Liver (tissue), 3 donors: ENCODE results near the gene NDUFA12.

Source experiments
- EGR1 ChIP-seq, 2 donors: IDR thresholded peaks; 2 replicates each; pipeline ENCODE4 v1.6.1; 2016 to 2018; ENCODE audit warnings: antibody characterized with exemption in 2 of 2, low read depth in 2 of 2
- RAD21 ChIP-seq, 2 donors: IDR thresholded peaks; 2 replicates each; pipeline ENCODE4 v1.6.1; 2016; ENCODE audit warnings: antibody characterized with exemption in 2 of 2, mild to moderate bottlenecking in 2 of 2
- RXRA ChIP-seq, 2 donors: IDR thresholded peaks; 2 replicates each; pipeline ENCODE4 v1.6.1; 2017 to 2018; ENCODE audit warnings: antibody characterized with exemption in 2 of 2, mild to moderate bottlenecking in 1 of 2
- TAF1 ChIP-seq: conservative IDR thresholded peaks from 2 replicates; pipeline ENCODE4 v1.6.1; 2016; ENCODE audit warnings: antibody characterized with exemption, mild to moderate bottlenecking
- YY1 ChIP-seq: IDR thresholded peaks from 2 replicates; pipeline ENCODE4 v1.6.1; 2016; ENCODE audit warnings: antibody characterized with exemption, mild to moderate bottlenecking
- TF ChIP-seq, protein P1 (sequence below): fragments of 150-350 bp; IDR thresholded peaks from 2 replicates; pipeline ENCODE4 v1.5.1; 2017; ENCODE audit warnings: improper control_type of control experiment, low read depth, low read length; ENCODE audit not compliant: missing input control
- TF ChIP-seq, protein P2 (sequence below): IDR thresholded peaks from 2 replicates; pipeline ENCODE4 v1.6.1; 2016; ENCODE audit warnings: antibody characterized with exemption
- TF ChIP-seq, protein P3 (sequence below): IDR thresholded peaks from 2 replicates; pipeline ENCODE4 v1.6.1; 2016; ENCODE audit warnings: antibody characterized with exemption
- TF ChIP-seq, protein P4 (sequence below): IDR thresholded peaks from 2 replicates; pipeline ENCODE4 v1.6.1; 2016; ENCODE audit warnings: antibody characterized with exemption, mild to moderate bottlenecking
- donor health status: healthy.
- donor health status: healthy.

DNA sequence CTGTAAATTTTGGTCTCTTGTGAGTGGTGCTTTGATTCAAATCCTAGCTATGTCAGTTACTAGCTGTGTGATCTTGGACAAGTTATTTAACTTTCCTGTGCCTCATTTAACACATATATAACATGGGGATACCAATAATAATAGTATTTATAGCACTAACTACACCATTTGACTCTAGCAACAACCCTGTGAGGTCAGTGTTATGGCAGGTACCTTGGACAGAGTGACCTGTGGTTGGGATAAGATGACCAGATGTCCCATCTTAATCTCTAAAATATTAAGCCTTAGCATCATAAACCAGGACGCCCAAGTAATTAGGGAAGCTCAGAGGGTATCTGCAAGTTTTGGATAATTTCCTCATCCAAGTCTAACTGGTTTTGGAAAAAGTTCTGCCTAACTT, 73.7 kb downstream of the NDUFA12 start:
- TF ChIP-seq, protein P1, sequence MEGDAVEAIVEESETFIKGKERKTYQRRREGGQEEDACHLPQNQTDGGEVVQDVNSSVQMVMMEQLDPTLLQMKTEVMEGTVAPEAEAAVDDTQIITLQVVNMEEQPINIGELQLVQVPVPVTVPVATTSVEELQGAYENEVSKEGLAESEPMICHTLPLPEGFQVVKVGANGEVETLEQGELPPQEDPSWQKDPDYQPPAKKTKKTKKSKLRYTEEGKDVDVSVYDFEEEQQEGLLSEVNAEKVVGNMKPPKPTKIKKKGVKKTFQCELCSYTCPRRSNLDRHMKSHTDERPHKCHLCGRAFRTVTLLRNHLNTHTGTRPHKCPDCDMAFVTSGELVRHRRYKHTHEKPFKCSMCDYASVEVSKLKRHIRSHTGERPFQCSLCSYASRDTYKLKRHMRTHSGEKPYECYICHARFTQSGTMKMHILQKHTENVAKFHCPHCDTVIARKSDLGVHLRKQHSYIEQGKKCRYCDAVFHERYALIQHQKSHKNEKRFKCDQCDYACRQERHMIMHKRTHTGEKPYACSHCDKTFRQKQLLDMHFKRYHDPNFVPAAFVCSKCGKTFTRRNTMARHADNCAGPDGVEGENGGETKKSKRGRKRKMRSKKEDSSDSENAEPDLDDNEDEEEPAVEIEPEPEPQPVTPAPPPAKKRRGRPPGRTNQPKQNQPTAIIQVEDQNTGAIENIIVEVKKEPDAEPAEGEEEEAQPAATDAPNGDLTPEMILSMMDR, result no peak
- no peak for TF ChIP-seq YY1
- TF ChIP-seq, protein P2, sequence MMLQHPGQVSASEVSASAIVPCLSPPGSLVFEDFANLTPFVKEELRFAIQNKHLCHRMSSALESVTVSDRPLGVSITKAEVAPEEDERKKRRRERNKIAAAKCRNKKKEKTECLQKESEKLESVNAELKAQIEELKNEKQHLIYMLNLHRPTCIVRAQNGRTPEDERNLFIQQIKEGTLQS, result no peak
- no peak for TF ChIP-seq TAF1
- TF ChIP-seq RAD21 (IDR thresholded peaks at IDR 0.05), result no peak
- TF ChIP-seq EGR1 (IDR thresholded peaks at IDR 0.05; ENCODE audit: low read depth in 2 of 2), result no peak
- no peak for TF ChIP-seq RXRA (IDR thresholded peaks at IDR 0.05)
- TF ChIP-seq, protein P3, sequence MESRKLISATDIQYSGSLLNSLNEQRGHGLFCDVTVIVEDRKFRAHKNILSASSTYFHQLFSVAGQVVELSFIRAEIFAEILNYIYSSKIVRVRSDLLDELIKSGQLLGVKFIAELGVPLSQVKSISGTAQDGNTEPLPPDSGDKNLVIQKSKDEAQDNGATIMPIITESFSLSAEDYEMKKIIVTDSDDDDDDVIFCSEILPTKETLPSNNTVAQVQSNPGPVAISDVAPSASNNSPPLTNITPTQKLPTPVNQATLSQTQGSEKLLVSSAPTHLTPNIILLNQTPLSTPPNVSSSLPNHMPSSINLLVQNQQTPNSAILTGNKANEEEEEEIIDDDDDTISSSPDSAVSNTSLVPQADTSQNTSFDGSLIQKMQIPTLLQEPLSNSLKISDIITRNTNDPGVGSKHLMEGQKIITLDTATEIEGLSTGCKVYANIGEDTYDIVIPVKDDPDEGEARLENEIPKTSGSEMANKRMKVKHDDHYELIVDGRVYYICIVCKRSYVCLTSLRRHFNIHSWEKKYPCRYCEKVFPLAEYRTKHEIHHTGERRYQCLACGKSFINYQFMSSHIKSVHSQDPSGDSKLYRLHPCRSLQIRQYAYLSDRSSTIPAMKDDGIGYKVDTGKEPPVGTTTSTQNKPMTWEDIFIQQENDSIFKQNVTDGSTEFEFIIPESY, result no peak
- TF ChIP-seq, protein P4, sequence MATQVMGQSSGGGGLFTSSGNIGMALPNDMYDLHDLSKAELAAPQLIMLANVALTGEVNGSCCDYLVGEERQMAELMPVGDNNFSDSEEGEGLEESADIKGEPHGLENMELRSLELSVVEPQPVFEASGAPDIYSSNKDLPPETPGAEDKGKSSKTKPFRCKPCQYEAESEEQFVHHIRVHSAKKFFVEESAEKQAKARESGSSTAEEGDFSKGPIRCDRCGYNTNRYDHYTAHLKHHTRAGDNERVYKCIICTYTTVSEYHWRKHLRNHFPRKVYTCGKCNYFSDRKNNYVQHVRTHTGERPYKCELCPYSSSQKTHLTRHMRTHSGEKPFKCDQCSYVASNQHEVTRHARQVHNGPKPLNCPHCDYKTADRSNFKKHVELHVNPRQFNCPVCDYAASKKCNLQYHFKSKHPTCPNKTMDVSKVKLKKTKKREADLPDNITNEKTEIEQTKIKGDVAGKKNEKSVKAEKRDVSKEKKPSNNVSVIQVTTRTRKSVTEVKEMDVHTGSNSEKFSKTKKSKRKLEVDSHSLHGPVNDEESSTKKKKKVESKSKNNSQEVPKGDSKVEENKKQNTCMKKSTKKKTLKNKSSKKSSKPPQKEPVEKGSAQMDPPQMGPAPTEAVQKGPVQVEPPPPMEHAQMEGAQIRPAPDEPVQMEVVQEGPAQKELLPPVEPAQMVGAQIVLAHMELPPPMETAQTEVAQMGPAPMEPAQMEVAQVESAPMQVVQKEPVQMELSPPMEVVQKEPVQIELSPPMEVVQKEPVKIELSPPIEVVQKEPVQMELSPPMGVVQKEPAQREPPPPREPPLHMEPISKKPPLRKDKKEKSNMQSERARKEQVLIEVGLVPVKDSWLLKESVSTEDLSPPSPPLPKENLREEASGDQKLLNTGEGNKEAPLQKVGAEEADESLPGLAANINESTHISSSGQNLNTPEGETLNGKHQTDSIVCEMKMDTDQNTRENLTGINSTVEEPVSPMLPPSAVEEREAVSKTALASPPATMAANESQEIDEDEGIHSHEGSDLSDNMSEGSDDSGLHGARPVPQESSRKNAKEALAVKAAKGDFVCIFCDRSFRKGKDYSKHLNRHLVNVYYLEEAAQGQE, result no peak
